A673 (cell line): ENCODE results near the gene SPTLC3.

ENCODE experiments used
- EZH2 ChIP-seq: fragments of 200-600 bp; sonication (generic); IDR thresholded peaks from 2 replicates; pipeline ENCODE4 v1.6.1; 2017; ENCODE audit warnings: borderline replicate concordance, low read depth, mild to moderate bottlenecking, mixed read lengths, antibody characterized with exemption, low read length; ENCODE audit not compliant: poor library complexity, severe bottlenecking
- TF ChIP-seq, protein P1 (sequence below): fragments of 300-800, 200-600 bp; sonication (generic); conservative IDR thresholded peaks from 2 replicates; pipeline ENCODE4 v1.5.1; 2017; ENCODE audit warnings: low read depth, mild to moderate bottlenecking, antibody characterized with exemption, low read length, moderate library complexity, mixed read lengths

DNA sequence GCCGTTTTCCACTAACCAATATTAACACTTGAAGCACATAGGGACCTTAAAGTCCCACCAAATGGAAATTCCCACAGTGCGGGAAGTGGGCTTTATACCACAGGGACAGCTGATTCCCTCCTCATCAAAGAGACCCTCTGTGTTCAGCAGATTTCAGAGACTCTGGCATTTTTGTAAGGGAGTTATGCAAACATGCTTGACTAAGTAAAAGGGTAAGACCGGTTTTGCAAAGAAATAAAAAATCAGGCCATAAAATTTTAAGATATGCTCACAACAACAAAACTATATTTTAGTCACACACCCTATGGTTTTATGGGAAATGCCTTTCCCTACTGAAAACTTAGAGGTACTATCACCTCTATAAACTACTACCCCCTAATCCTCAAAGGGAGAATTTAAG, 45.4 kb upstream of the SPTLC3 start:
- TF ChIP-seq, protein P1, sequence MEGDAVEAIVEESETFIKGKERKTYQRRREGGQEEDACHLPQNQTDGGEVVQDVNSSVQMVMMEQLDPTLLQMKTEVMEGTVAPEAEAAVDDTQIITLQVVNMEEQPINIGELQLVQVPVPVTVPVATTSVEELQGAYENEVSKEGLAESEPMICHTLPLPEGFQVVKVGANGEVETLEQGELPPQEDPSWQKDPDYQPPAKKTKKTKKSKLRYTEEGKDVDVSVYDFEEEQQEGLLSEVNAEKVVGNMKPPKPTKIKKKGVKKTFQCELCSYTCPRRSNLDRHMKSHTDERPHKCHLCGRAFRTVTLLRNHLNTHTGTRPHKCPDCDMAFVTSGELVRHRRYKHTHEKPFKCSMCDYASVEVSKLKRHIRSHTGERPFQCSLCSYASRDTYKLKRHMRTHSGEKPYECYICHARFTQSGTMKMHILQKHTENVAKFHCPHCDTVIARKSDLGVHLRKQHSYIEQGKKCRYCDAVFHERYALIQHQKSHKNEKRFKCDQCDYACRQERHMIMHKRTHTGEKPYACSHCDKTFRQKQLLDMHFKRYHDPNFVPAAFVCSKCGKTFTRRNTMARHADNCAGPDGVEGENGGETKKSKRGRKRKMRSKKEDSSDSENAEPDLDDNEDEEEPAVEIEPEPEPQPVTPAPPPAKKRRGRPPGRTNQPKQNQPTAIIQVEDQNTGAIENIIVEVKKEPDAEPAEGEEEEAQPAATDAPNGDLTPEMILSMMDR = no peak
- TF ChIP-seq EZH2 = no peak
